ENCODE results near the gene BCAR3. TPM values are rescaled to one million over a fixed set of nuclear protein-coding genes. Genes with fewer than 3 reads are reported as not detected.

The BCAR3 gene
- total RNA-seq, 1 experiment from 2014 or later: 33.9 TPM

DNA sequence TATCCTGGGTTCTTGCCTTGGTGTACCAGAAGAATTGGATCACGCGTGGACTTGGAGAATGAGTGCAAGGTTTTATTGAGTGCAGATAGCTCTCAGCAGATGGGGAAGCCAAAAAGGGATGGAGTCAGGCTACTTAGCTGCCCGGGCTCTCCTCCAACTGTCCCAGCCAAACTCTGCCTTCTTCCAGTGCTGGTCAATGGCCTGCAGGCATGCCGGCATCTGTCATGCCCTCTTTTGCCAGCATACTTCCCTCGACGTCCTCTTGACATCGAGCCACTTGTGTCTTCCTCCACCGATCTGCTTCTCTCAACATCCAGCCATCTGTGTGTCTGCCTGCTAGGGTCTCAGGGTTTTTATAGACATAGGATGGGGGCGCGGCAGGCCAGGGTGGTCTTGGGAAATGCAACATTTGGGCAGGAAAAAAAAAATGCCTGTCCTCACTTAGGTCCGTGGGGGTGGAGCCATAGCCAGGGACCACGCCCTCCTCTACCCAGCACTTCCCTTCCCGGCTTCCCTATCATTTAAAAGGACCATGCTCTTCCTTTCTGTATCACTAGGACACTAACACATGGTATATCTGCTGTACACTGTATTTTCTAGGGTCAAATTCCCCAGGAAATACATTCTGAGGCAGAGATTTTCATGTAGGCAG lies 47.0 kb upstream of the BCAR3 start:
- BruUV-seq (replicated peaks): no TSS peak
- ATAC-seq: no peak
- Histone ChIP-seq H3K36me3 (ENCODE audit: control insufficient read depth, insufficient read depth, low read length) (no peaks in the 10 kb centered on the region; the same call in 1 of the 2 replicates), H3K9me3 (ENCODE audit: control insufficient read depth, insufficient read depth, low read depth, low read length) (no peaks in the 10 kb centered on the region), H3K27me3 (ENCODE audit: control insufficient read depth, insufficient read depth, low read length) (no peaks in the 10 kb centered on the region), H3K4me3 (ENCODE audit: low read depth in 2 of 2, low read length in 2 of 2) (no peak overlapping the region), H3K27ac (ENCODE audit: low read length) (no peak overlapping the region), H3K4me1 (ENCODE audit: control insufficient read depth, insufficient read depth, low read length) (no peaks in the 10 kb centered on the region)
- in situ Hi-C loops (cut with HindIII; ENCODE audit: low pct_unique_long_range_greater_than_20kb, low sequenced_read_pairs): no loop called here
- CTCF ChIA-PET: no interaction called here
- no peak for DNase-seq (ENCODE audit: low read depth, low spot score)
- POLR2A ChIA-PET: no interaction called here
- intact Hi-C loops (cut with micrococcal nuclease; ENCODE audit: unreplicated experiment): no loop called here
- TF ChIP-seq, protein P1, sequence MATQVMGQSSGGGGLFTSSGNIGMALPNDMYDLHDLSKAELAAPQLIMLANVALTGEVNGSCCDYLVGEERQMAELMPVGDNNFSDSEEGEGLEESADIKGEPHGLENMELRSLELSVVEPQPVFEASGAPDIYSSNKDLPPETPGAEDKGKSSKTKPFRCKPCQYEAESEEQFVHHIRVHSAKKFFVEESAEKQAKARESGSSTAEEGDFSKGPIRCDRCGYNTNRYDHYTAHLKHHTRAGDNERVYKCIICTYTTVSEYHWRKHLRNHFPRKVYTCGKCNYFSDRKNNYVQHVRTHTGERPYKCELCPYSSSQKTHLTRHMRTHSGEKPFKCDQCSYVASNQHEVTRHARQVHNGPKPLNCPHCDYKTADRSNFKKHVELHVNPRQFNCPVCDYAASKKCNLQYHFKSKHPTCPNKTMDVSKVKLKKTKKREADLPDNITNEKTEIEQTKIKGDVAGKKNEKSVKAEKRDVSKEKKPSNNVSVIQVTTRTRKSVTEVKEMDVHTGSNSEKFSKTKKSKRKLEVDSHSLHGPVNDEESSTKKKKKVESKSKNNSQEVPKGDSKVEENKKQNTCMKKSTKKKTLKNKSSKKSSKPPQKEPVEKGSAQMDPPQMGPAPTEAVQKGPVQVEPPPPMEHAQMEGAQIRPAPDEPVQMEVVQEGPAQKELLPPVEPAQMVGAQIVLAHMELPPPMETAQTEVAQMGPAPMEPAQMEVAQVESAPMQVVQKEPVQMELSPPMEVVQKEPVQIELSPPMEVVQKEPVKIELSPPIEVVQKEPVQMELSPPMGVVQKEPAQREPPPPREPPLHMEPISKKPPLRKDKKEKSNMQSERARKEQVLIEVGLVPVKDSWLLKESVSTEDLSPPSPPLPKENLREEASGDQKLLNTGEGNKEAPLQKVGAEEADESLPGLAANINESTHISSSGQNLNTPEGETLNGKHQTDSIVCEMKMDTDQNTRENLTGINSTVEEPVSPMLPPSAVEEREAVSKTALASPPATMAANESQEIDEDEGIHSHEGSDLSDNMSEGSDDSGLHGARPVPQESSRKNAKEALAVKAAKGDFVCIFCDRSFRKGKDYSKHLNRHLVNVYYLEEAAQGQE (IDR thresholded peaks at IDR 0.05; ENCODE audit: insufficient read depth in 1 of 2, low read depth in 2 of 2, low read length in 1 of 2): no peak
- TF ChIP-seq SIN3A (IDR thresholded peaks at IDR 0.05; ENCODE audit: borderline replicate concordance, insufficient read depth, low read depth, low read length) (no peak), TCF7L2 (IDR thresholded peaks at IDR 0.05; ENCODE audit: low read depth, low read length) (no peak), POLR2AphosphoS5 (IDR thresholded peaks at IDR 0.05; ENCODE audit: low read depth, low read length) (no peak)
- TF ChIP-seq, protein P2, sequence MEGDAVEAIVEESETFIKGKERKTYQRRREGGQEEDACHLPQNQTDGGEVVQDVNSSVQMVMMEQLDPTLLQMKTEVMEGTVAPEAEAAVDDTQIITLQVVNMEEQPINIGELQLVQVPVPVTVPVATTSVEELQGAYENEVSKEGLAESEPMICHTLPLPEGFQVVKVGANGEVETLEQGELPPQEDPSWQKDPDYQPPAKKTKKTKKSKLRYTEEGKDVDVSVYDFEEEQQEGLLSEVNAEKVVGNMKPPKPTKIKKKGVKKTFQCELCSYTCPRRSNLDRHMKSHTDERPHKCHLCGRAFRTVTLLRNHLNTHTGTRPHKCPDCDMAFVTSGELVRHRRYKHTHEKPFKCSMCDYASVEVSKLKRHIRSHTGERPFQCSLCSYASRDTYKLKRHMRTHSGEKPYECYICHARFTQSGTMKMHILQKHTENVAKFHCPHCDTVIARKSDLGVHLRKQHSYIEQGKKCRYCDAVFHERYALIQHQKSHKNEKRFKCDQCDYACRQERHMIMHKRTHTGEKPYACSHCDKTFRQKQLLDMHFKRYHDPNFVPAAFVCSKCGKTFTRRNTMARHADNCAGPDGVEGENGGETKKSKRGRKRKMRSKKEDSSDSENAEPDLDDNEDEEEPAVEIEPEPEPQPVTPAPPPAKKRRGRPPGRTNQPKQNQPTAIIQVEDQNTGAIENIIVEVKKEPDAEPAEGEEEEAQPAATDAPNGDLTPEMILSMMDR (IDR thresholded peaks at IDR 0.05): no peak

DNA sequence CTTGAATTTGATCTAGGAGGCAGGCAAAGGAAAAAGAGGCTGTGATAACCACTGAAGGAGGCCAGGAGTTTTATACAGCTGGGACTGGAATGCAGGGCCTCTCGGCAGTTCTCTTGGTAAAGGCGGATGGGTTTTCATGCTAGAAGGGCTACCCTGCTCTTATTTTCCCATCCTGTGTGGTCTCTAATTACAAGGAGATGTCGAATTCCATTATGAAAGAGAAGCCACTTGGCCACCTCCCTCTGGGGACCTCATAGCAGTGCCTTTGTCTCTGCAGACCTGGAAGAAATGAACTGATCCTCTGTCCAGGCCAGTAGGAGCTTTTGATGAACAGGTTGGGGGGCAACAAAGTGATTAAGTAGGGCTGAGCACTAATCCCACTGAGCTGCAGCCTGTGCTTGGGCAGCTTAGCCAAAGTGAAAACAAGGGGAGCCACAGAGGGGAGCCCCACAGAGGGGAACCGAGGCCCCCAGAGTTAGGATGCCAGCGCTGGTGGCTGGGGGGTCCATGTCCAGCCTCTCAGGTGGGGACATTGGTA lies 42.2 kb upstream of the BCAR3 start:
- intact Hi-C loops (cut with micrococcal nuclease; ENCODE audit: unreplicated experiment): no loop called here
- in situ Hi-C loops (cut with HindIII; ENCODE audit: low pct_unique_long_range_greater_than_20kb, low sequenced_read_pairs): no loop called here
- ChIA-PET POLR2A (no interaction called here), CTCF (no interaction called here)
- H3K9me3 ChIP-seq (ENCODE audit: control insufficient read depth, insufficient read depth, low read depth, low read length): no peaks in the 10 kb centered on the region
- H3K27ac ChIP-seq (ENCODE audit: low read length): peak overlapping the region; percentile 51; the same call in 1 of the 2 replicates
- BruUV-seq (replicated peaks): no TSS peak
- ATAC-seq (no peak), DNase-seq (ENCODE audit: low read depth, low spot score) (no peak)
- no peaks in the 10 kb centered on the region; the same call in 1 of the 2 replicates for H3K36me3 ChIP-seq (ENCODE audit: control insufficient read depth, insufficient read depth, low read length)
- H3K27me3 ChIP-seq (ENCODE audit: control insufficient read depth, insufficient read depth, low read length): no peaks in the 10 kb centered on the region
- no peak overlapping the region for H3K4me3 ChIP-seq (ENCODE audit: low read depth in 2 of 2, low read length in 2 of 2)
- peaks cover 9% of the 10 kb centered on the region for H3K4me1 ChIP-seq (ENCODE audit: control insufficient read depth, insufficient read depth, low read length)
- TF ChIP-seq TCF7L2 (IDR thresholded peaks at IDR 0.05; ENCODE audit: low read depth, low read length): no peak
- TF ChIP-seq POLR2AphosphoS5 (IDR thresholded peaks at IDR 0.05; ENCODE audit: low read depth, low read length): no peak
- TF ChIP-seq, protein P2 (IDR thresholded peaks at IDR 0.05): no peak
- TF ChIP-seq, protein P1 (IDR thresholded peaks at IDR 0.05; ENCODE audit: insufficient read depth in 1 of 2, low read depth in 2 of 2, low read length in 1 of 2): no peak
- no peak for TF ChIP-seq SIN3A (IDR thresholded peaks at IDR 0.05; ENCODE audit: borderline replicate concordance, insufficient read depth, low read depth, low read length)

Measured in Panc1 (cell line).